Activated naive CD8-positive, alpha-beta T cell (primary cell): ENCODE measurements around the gene EXOC3L4.
"Not testable (repeated sequence)": the region's sequence is repeated elsewhere in the genome, so short reads cannot be mapped to it uniquely, and the experiment has no call there.

Experiments
- H3K27ac Mint-ChIP-seq: one replicate; pipeline ENCODE4 v1.8.0; 2021; ENCODE audit warnings: mixed read lengths
- H3K27me3 Mint-ChIP-seq: one replicate; pipeline ENCODE4 v1.8.0; 2021; ENCODE audit warnings: mixed read lengths
- H3K36me3 Mint-ChIP-seq: one replicate; pipeline ENCODE4 v1.8.0; 2021; ENCODE audit warnings: mixed read lengths
- H3K4me1 Mint-ChIP-seq: one replicate; pipeline ENCODE4 v1.8.0; 2021; ENCODE audit warnings: low read depth, mixed read lengths
- H3K4me3 Mint-ChIP-seq: one replicate; pipeline ENCODE4 v1.8.0; 2021; ENCODE audit warnings: mild to moderate bottlenecking, mixed read lengths
- H3K9me3 Mint-ChIP-seq: one replicate; pipeline ENCODE4 v1.8.0; 2021; ENCODE audit warnings: low read depth, mixed read lengths

EXOC3L4 gene

DNA sequence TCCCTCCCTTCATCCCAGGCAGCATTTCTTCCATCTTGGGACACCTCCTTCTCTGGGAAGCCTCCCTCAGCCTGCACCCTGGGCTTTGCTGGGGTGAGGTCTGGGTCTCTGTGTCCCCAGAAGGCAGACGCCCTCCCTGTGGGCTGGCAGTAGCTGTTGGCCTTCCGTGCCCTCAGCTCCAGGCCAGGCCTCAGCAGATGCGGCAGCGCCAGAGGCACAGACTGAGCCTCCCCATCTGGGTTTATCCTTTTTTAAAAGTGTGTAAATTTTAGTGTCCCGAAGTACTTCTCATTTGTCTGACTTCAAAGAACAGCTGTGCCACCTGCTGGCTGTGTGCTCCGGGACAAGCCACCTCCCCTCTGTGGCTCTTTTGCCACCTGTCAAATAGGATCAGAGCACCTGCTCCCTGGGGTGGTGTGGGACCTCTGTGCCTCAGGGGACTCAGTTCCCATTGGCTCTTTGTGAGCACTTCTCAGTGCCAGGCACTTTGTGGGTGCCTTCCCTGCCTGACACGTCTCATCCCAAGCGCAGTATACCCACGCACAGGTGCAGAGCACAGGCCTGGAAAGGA lies 11.1 kb downstream of the EXOC3L4 start:
- H3K9me3 Mint-ChIP-seq, result no peaks in the 10 kb centered on the region
- H3K4me3 Mint-ChIP-seq, result no peak overlapping the region
- H3K27me3 Mint-ChIP-seq, result peaks cover 13% of the 10 kb centered on the region
- no peak overlapping the region for H3K27ac Mint-ChIP-seq
- no peaks in the 10 kb centered on the region for H3K36me3 Mint-ChIP-seq
- H3K4me1 Mint-ChIP-seq, result peaks cover 9% of the 10 kb centered on the region

DNA sequence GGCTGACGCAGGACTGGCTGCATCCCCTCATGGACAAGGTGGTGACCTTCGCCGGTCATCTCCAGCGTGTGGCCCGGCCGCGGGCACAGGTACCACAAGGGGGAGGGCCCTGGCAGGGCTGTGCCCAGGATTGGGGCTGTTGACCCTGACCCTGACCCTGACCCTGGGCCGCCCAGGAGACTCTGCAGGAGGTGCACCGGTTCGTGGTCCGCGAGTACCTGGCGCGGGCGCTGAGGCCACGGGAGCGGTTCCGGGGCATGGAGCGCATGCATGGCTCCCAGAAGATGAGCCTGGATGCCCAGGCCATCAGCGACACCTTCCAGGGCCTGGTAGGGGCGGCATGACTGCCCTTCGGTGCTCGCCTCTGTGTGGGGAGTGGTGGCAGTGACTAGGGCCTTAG lies 12.9 kb downstream of the EXOC3L4 start:
- Mint-ChIP-seq H3K27ac (no peak overlapping the region), H3K36me3 (no peaks in the 10 kb centered on the region), H3K4me3 (no peak overlapping the region), H3K27me3 (peaks cover 8% of the 10 kb centered on the region), H3K4me1 (peaks cover 9% of the 10 kb centered on the region), H3K9me3 (no peaks in the 10 kb centered on the region)

DNA sequence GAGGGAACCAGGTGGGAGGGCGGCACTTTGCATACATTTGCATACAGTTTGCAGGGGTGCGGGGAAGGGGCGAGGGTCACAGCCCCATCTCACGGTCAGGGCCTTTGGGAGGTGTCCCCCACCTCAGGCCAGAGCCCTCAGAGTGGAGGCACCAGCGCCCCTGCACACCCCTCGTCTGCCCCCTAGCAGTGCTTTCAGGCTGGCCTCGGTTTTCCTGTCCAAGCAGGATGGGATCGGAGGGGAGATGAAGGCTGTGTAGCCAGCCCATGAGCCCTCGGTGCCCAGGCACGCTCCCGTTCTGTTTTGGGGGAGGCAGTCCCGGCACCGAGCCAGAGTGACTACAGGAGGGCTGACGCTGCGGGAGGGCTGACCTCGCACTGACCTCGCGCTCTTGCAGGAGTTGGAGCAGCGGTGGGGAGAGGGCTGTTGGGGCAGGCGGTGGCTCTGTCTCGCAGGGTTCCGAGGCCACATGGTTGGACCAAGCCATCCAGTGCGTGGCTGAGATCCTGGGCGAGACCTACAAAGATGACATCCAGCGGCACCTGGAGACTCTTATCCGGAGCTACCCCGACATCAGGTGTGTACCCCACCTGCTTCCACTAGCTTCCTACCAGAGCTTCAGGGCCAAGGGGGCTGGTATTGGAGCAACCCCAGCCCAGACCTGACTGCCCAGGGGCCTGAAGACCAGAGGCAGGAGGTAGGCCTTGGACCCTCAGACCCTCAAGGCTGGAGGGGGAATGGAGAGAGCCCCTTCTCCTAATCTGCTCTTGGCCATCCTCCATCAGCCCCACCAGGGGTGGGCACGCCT lies 13.6 kb downstream of the EXOC3L4 start:
- peaks cover 8% of the 10 kb centered on the region for H3K27me3 Mint-ChIP-seq
- H3K36me3 Mint-ChIP-seq, result no peaks in the 10 kb centered on the region
- H3K4me1 Mint-ChIP-seq, result peaks cover 9% of the 10 kb centered on the region
- no peaks in the 10 kb centered on the region for H3K9me3 Mint-ChIP-seq
- H3K4me3 Mint-ChIP-seq, result no peak overlapping the region
- no peak overlapping the region for H3K27ac Mint-ChIP-seq

DNA sequence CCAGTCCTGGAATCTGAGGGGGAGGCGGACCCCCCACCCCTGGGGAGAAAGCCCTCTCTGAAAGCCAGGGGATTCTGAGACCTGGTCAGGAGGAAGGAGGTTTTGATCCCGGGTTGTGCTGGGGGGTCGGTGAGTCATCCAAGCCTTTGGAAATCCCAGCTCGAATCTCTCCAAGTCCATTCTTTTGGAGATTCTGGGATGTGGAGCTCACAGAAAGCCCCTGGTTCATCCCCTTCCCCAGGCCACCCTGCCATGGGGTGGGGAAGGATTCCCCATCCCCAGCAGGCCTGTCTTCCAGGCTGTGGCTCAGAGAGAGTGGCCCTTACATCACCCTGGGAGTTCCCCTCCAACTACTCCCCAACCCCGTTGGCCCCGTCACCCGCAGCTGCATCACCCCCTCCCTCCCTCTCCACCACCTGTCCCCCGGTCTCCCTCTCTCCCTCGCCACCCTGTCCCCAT lies 14.3 kb downstream of the EXOC3L4 start:
- no peak overlapping the region for H3K27ac Mint-ChIP-seq
- no peak overlapping the region for H3K4me3 Mint-ChIP-seq
- H3K36me3 Mint-ChIP-seq, result no peaks in the 10 kb centered on the region
- H3K4me1 Mint-ChIP-seq, result peaks cover 6% of the 10 kb centered on the region
- peaks cover 4% of the 10 kb centered on the region for H3K27me3 Mint-ChIP-seq
- no peaks in the 10 kb centered on the region for H3K9me3 Mint-ChIP-seq

DNA sequence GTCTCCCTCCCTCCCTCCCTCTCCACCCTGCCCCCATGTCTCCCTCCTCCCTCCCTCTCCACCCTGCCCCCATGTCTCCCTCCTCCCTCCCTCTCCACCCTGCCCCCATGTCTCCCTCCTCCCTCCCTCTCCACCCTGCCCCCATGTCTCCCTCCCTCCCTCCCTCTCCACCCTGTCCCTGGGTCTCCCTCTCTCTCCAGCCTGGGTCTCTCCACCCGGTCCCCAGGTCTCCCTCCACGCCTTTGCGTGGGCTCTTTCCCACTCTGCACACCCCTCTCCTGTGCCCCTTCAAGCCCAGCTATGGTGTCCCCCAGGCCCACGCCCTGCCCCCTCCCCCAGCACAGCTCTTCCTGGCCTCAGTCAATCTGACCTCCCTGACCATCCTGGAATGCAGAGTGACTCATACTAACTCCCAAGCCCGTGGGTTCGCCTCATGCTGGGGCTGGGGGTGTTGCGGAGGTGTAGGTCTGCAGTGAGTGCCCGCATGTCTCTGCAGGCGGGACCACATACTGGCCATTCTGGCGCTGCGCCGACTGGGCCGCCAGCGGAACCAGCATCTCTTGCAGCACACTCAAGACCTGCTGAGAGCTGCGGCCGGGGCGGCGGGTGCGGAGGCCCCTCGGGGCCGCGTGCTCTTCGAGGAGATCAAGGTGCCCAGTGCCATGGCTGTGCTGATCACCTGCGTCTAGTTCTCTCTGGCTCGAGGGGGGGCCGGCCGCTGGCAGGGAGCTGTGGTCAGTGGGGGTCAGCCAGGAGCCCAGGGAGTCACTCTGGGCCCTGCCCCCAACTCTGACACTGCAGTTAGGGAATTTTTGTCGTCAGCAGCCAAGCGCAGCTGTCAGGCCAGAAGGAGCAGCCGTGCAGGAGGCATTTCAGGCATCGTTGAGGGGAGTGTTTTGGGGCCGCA lies 15.3 kb downstream of the EXOC3L4 start:
- Mint-ChIP-seq H3K27me3 (peaks cover 4% of the 10 kb centered on the region), H3K4me1 (peaks cover 6% of the 10 kb centered on the region), H3K36me3 (no peaks in the 10 kb centered on the region), H3K27ac (no peak overlapping the region), H3K4me3 (no peak overlapping the region), H3K9me3 (no peaks in the 10 kb centered on the region)

- no peaks in the 10 kb centered on the region for H3K36me3 Mint-ChIP-seq
- H3K9me3 Mint-ChIP-seq, result no peaks in the 10 kb centered on the region
- peaks cover 3% of the 10 kb centered on the region for H3K4me1 Mint-ChIP-seq
- no peak overlapping the region for H3K27ac Mint-ChIP-seq
- H3K27me3 Mint-ChIP-seq, result no peaks in the 10 kb centered on the region
- H3K4me3 Mint-ChIP-seq, result no peak overlapping the region
Observed at GRCh38 chr14:103110681-103111231, 16.2 kb downstream of the EXOC3L4 start.

GRCh38 chr14:103111232-103111868 lies 16.8 kb downstream of the EXOC3L4 start:
- Mint-ChIP-seq H3K4me1 (peaks cover 3% of the 10 kb centered on the region), H3K27ac (no peak overlapping the region), H3K36me3 (no peaks in the 10 kb centered on the region), H3K4me3 (no peak overlapping the region), H3K27me3 (no peaks in the 10 kb centered on the region), H3K9me3 (no peaks in the 10 kb centered on the region)

DNA sequence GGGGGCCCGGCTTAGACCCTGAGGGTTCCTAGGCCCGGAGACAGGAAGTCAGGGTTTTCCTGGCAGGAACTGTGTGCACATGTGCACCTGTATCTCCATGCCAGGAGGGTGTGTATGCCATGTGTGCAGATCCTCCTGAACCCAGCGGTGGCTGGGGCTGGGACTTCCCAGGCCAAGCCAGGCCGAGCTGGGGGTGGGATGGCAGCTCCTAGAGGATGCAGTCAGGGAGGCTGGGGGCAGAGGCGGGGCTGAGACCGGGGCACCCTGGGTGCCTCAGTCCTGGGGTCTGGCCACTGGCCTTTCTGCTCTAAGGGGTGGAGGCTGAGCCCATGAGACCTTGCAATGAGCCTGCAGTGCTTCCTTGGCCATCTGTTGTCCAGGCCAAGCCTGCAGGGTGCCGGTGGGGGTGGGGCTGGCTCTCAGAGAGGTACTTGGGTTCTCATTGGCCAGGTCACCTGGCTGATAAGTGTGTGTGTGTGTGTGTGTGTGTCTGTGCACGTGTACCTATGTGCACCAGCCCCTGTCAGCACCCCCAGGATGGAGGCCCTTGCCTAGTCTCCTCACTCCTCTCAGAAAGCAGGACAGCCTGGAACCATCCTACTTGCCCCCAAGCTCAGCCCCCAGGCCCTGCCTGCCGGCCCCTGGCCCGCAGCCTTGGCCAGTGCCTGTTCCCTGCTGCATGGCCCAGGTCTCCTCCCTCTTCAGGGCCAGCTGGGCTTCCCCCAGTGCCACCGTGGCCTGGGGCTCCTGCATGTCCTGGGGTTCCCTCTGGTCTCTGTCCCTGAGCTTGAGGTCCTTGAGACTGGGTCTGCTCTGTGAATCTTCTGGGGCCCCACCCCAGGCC lies 18.1 kb downstream of the EXOC3L4 start:
- H3K4me1 Mint-ChIP-seq, result peaks cover 3% of the 10 kb centered on the region
- H3K27ac Mint-ChIP-seq, result no peak overlapping the region

DNA sequence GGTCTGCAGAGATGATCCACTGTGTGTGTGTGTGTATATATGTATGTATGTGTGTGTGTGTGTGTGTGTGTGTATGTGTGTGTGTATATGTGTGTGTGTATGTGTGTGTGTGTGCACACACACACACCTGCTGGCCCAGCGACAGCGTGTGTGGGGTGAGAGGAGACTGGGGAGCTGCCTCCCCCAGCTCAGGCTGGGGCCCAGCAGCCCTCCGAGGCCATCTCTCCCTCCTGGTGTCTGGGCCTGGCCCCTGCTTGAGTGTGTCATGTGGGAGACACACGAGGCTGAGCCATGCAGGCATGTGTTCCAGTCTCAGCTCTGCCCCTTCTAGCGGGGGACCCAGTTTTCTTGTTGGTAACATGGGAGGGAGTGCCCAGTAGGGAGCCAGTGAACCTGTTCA lies 18.8 kb downstream of the EXOC3L4 start:
- Mint-ChIP-seq H3K4me1 (peaks cover 3% of the 10 kb centered on the region), H3K27me3 (no peaks in the 10 kb centered on the region), H3K36me3 (no peaks in the 10 kb centered on the region), H3K9me3 (no peaks in the 10 kb centered on the region), H3K27ac (no peak overlapping the region), H3K4me3 (no peak overlapping the region)

More for the DNA sequence above, 18.1 kb downstream of the EXOC3L4 start:
- no peaks in the 10 kb centered on the region for H3K9me3 Mint-ChIP-seq
- no peaks in the 10 kb centered on the region for H3K36me3 Mint-ChIP-seq
- H3K4me3 Mint-ChIP-seq, result no peak overlapping the region
- H3K27me3 Mint-ChIP-seq, result no peaks in the 10 kb centered on the region

GRCh38 chr14:103113774-103114173 lies 19.2 kb downstream of the EXOC3L4 start:
- no peaks in the 10 kb centered on the region for H3K9me3 Mint-ChIP-seq
- H3K4me1 Mint-ChIP-seq, result peaks cover 3% of the 10 kb centered on the region
- no peaks in the 10 kb centered on the region for H3K36me3 Mint-ChIP-seq
- no peak overlapping the region for H3K27ac Mint-ChIP-seq
- H3K27me3 Mint-ChIP-seq, result no peaks in the 10 kb centered on the region
- no peak overlapping the region for H3K4me3 Mint-ChIP-seq

GRCh38 chr14:103115086-103115679 lies 20.7 kb downstream of the EXOC3L4 start:
- H3K27ac Mint-ChIP-seq, result peak overlapping the region; percentile 46
- H3K9me3 Mint-ChIP-seq, H3K4me3 Mint-ChIP-seq, H3K27me3 Mint-ChIP-seq, H3K4me1 Mint-ChIP-seq, H3K36me3 Mint-ChIP-seq: not testable (repeated sequence)

- H3K9me3 Mint-ChIP-seq, result no peaks in the 10 kb centered on the region
- H3K36me3 Mint-ChIP-seq, result no peaks in the 10 kb centered on the region
- H3K27me3 Mint-ChIP-seq, result peaks cover 4% of the 10 kb centered on the region
- H3K4me3 Mint-ChIP-seq, result no peak overlapping the region
- no peak overlapping the region for H3K27ac Mint-ChIP-seq
- peaks cover 3% of the 10 kb centered on the region for H3K4me1 Mint-ChIP-seq
Observed at GRCh38 chr14:103115845-103116572, 21.5 kb downstream of the EXOC3L4 start.

- no peak overlapping the region for H3K27ac Mint-ChIP-seq
- no peaks in the 10 kb centered on the region for H3K36me3 Mint-ChIP-seq
- H3K9me3 Mint-ChIP-seq, result no peaks in the 10 kb centered on the region
Observed at GRCh38 chr14:103116636-103117035, 22.1 kb downstream of the EXOC3L4 start.

More at GRCh38 chr14:103116636-103117035, 22.1 kb downstream of the EXOC3L4 start:
- no peak overlapping the region for H3K4me3 Mint-ChIP-seq
- H3K4me1 Mint-ChIP-seq, result peaks cover 3% of the 10 kb centered on the region
- H3K27me3 Mint-ChIP-seq, result peaks cover 4% of the 10 kb centered on the region
